RWPE1 (cell line): Measurements from ENCODE around the gene MAP4K4.
"Not testable (repeated sequence)": the region's sequence is repeated elsewhere in the genome, so short reads cannot be mapped to it uniquely, and the experiment has no call there.

ENCODE experiments used
- CTCF ChIA-PET: fragments of 350-600 bp; sonication (Branson Sonifier 250); formaldehyde crosslinking; extraction: SDS; loops from one replicate; lab custom pipeline; 2021; lab: Yijun Ruan, JAX
- POLR2A ChIA-PET: fragments of 400-600 bp; formaldehyde crosslinking; extraction: SDS; loops from one replicate; lab custom pipeline; 2020; ENCODE audit warnings: antibody characterized with exemption; ENCODE audit not compliant: low non-redundant PET; lab: Yijun Ruan, JAX
- DNase-seq: peaks from one replicate; pipeline ENCODE4 v3.0.0; 2012; ENCODE audit warnings: low spot score
- H3K27ac ChIP-seq: fragments of 450-650 bp; 2 replicates; pipeline ENCODE4 v1.5.1; 2017
- TF ChIP-seq, protein P1 (sequence below): fragments of 450-650 bp; conservative IDR thresholded peaks from 2 replicates; pipeline ENCODE4 v1.5.1; 2017; ENCODE audit warnings: low read depth, mild to moderate bottlenecking

Gene MAP4K4

DNA sequence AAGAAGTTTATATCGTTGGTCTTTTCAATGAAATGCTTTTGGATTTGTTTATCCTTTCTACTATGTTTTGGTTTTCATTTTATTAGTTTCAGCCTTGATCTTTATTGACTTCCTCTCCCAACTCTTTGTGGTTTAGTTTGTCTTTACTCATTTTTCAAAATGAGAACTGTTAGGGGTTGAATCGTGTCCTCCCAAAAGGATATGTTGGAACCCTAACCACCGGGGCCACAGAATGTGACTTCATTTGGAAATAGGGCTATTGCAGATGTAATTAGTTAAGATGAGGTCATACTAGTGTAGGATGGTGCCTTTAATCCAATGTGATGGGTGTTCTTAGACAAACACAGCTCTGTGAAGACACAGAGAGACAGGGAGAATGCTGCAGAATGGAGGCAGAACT is 233.9 kb downstream of the MAP4K4 start:
- ChIA-PET POLR2A (no interaction called here), CTCF (no interaction called here)
- H3K27ac ChIP-seq: no peak overlapping the region
- no peak for DNase-seq
- TF ChIP-seq, protein P1, sequence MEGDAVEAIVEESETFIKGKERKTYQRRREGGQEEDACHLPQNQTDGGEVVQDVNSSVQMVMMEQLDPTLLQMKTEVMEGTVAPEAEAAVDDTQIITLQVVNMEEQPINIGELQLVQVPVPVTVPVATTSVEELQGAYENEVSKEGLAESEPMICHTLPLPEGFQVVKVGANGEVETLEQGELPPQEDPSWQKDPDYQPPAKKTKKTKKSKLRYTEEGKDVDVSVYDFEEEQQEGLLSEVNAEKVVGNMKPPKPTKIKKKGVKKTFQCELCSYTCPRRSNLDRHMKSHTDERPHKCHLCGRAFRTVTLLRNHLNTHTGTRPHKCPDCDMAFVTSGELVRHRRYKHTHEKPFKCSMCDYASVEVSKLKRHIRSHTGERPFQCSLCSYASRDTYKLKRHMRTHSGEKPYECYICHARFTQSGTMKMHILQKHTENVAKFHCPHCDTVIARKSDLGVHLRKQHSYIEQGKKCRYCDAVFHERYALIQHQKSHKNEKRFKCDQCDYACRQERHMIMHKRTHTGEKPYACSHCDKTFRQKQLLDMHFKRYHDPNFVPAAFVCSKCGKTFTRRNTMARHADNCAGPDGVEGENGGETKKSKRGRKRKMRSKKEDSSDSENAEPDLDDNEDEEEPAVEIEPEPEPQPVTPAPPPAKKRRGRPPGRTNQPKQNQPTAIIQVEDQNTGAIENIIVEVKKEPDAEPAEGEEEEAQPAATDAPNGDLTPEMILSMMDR: no peak

GRCh38 chr2:101935764-101936163 is 238.3 kb downstream of the MAP4K4 start:
- DNase-seq, H3K27ac ChIP-seq, POLR2A ChIA-PET: not testable (repeated sequence)
- CTCF ChIA-PET: interaction anchor here (0.6 kb wide), 2 partner anchors 220 to 300 kb away, joined by 3 read pairs; no protein-coding TSS in a partner anchor

DNA sequence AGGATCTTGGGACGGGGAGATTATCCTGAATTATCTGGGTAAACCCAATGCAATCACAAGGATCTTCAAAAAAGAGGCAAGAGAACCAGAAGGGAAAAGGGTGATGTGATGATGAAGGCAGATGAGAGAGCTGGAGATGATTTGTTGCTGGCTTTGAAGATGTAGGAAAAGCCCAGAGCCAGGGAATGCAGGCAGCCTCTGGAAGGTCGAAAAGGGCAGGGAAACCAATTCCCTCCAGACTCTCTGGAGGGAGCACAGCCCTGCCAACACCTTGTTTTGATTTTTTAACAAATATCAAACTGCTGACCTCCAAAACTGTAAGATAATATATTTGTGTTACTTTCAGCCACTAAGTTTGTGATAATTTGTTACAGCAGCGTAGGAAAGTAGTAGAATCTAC is 245.3 kb downstream of the MAP4K4 start:
- H3K27ac ChIP-seq: no peak overlapping the region
- ChIA-PET POLR2A (no interaction called here), CTCF (interaction anchor here (0.7 kb wide), 1 partner anchor 481 kb away, joined by 4 read pairs; no protein-coding TSS in a partner anchor)
- TF ChIP-seq, protein P1: no peak
- DNase-seq: no peak
